HepG2 (cell line): ENCODE results near the gene C14orf119. TPM values are rescaled to one million over a fixed set of nuclear protein-coding genes. Genes with fewer than 3 reads are reported as not detected.

Experiments
- ARID4A ChIP-seq: sonication (generic); formaldehyde crosslinking; IDR thresholded peaks from 2 replicates; pipeline ENCODE4 v1.5.0; 2020; ENCODE audit warnings: mild to moderate bottlenecking, missing genetic modification reagents, borderline replicate concordance
- ARNT2 ChIP-seq: sonication (generic); formaldehyde crosslinking; IDR thresholded peaks from 2 replicates; pipeline ENCODE4 v1.8.0; 2022; ENCODE audit warnings: mild to moderate bottlenecking, low read depth, missing genetic modification reagents, moderate library complexity
- FOSL2 ChIP-seq: sonication (generic); formaldehyde crosslinking; IDR thresholded peaks from 2 replicates; pipeline ENCODE4 v1.4.0; 2020; ENCODE audit warnings: missing genetic modification reagents
- FOXP4 ChIP-seq: sonication (generic); formaldehyde crosslinking; IDR thresholded peaks from 2 replicates; pipeline ENCODE4 v1.4.0; 2020; ENCODE audit warnings: missing genetic modification reagents
- NRL ChIP-seq: sonication (generic); formaldehyde crosslinking; IDR thresholded peaks from 2 replicates; pipeline ENCODE4 v1.5.0; 2020; ENCODE audit warnings: missing genetic modification reagents, mild to moderate bottlenecking, moderate library complexity, borderline replicate concordance
- SP1 ChIP-seq, 2 experiments: fragments of 450-650 bp in 1 of 2; sonication (generic) in 1 of 2; formaldehyde crosslinking in 1 of 2; IDR thresholded peaks; 2 replicates each; pipeline versions ENCODE4 v1.4.0 to v1.6.1; 2016 to 2020; ENCODE audit warnings: missing genetic modification reagents in 1 of 2
- YY1 ChIP-seq: IDR thresholded peaks from 2 replicates; pipeline ENCODE4 v1.6.1; 2011; ENCODE audit warnings: low read length, low read depth, moderate library complexity, mild to moderate bottlenecking; ENCODE audit not compliant: insufficient read depth, insufficient replicate concordance
- ZBTB38 ChIP-seq: sonication (generic); formaldehyde crosslinking; IDR thresholded peaks from 2 replicates; pipeline ENCODE4 v1.5.1; 2020; ENCODE audit warnings: mild to moderate bottlenecking, missing genetic modification reagents
- ZFP91 ChIP-seq: sonication (generic); formaldehyde crosslinking; IDR thresholded peaks from 2 replicates; pipeline ENCODE4 v1.9.0; 2022; ENCODE audit warnings: missing genetic modification reagents, mild to moderate bottlenecking, borderline replicate concordance
- ZNF260 ChIP-seq: sonication (generic); formaldehyde crosslinking; IDR thresholded peaks from 2 replicates; pipeline ENCODE4 v1.4.0; 2020; ENCODE audit warnings: missing genetic modification reagents, low read depth, mild to moderate bottlenecking, borderline replicate concordance
- ZNF362 ChIP-seq: sonication (generic); formaldehyde crosslinking; IDR thresholded peaks from 2 replicates; pipeline ENCODE4 v1.4.0; 2020; ENCODE audit warnings: missing genetic modification reagents, mild to moderate bottlenecking, borderline replicate concordance
- ZNF687 ChIP-seq: sonication (generic); formaldehyde crosslinking; IDR thresholded peaks from 2 replicates; pipeline ENCODE4 v1.5.1; 2020; ENCODE audit warnings: mild to moderate bottlenecking, missing genetic modification reagents, moderate library complexity
- ZNF7 ChIP-seq: IDR thresholded peaks from 2 replicates; pipeline ENCODE4 v1.6.1; 2016; ENCODE audit warnings: missing biosample characterization, missing genetic modification reagents
- ZNF775 ChIP-seq: sonication (generic); formaldehyde crosslinking; IDR thresholded peaks from 2 replicates; pipeline ENCODE4 v1.4.0; 2020; ENCODE audit warnings: missing genetic modification reagents, mild to moderate bottlenecking, moderate library complexity, borderline replicate concordance
- ZSCAN12 ChIP-seq: sonication (generic); formaldehyde crosslinking; IDR thresholded peaks from 2 replicates; pipeline ENCODE4 v1.9.0; 2021; ENCODE audit warnings: mild to moderate bottlenecking, missing genetic modification reagents
- polyA plus RNA-seq, 8 experiments: library from polyadenylated mRNA; depleted of rRNA in 3 of 8; stranded (reverse) in 7 of 8; unstranded in 1 of 8; fragments of >200 nt; fragmentation: Illumina TruSeq in 4 of 8; extraction: Trizol in 4 of 8; gene quantifications; 2 replicates each; pipeline versions ENCODE4 v1.2.1 to v1.2.3, GENCODE V29; 2011 to 2016; ENCODE audit warnings: low read depth in 4 of 8, missing spikeins in 1 of 8, mixed read lengths in 1 of 8; ENCODE audit not compliant: insufficient read depth in 1 of 8
- total RNA-seq, 5 experiments: library from RNA; depleted of rRNA; stranded (reverse); fragments of >200 nt; fragmentation: Illumina TruSeq; extraction: Trizol; gene quantifications; 2 replicates each; pipeline ENCODE4 v1.2.3, GENCODE V29; 2016; ENCODE audit warnings: low read depth in 1 of 5

The C14orf119 gene
- total and polyA plus RNA-seq, 2 of the 13 experiments (the other 11 are each of a cell fraction or from before 2014, with no cell fraction given) = 117 to 206 TPM

GRCh38 chr14:23052182-23052623, 43.1 kb upstream of the C14orf119 start (continued):
- TF ChIP-seq ARID4A (CRISPR knock-in tag) (0 out of 2 replicates have a peak, but pooled peaks have one; percentile 34), ZNF7 (CRISPR knock-in tag) (0 out of 2 replicates have a peak, but pooled peaks have one; percentile 14), ZNF775 (CRISPR knock-in tag) (no peak), SP1 (IDR thresholded peaks at IDR 0.05) (no peak), SP1 (CRISPR knock-in tag; IDR thresholded peaks at IDR 0.05) (no peak), FOXP4 (CRISPR knock-in tag) (0 out of 2 replicates have a peak, but pooled peaks have one; percentile 36), FOSL2 (CRISPR knock-in tag) (peak; percentile 26; the same call in 1 of the 2 replicates), ZSCAN12 (no peak), ZNF260 (CRISPR knock-in tag) (no peak), ZBTB38 (CRISPR knock-in tag) (peak; percentile 89), NRL (peak; percentile 59), ZNF687 (CRISPR knock-in tag) (peak; percentile 80), ARNT2 (CRISPR knock-in tag) (no peak), YY1 (peak; percentile 22), ZNF362 (CRISPR knock-in tag) (0 out of 2 replicates have a peak, but pooled peaks have one; percentile 12), ZFP91 (CRISPR knock-in tag) (peak; percentile 37)
